Suppressor macrophage treated with lipopolysaccharide for 4 hours (primary cell): Measurements from ENCODE around the gene EFNB1.

Experiments used
- DNase-seq: peaks from one replicate; pipeline ENCODE4 v3.0.0-alpha.2; 2020

Gene EFNB1

GRCh38 chrX:68827848-68828624, 785 bp upstream of the EFNB1 start:
- DNase-seq: peak; percentile 71

- DNase-seq: peak; percentile 26
Observed at GRCh38 chrX:68829582-68830418, 979 bp downstream of the EFNB1 start.

- no peak for DNase-seq
Observed at GRCh38 chrX:68830419-68831404, 1.9 kb downstream of the EFNB1 start.

GRCh38 chrX:68831405-68832100, 2.7 kb downstream of the EFNB1 start:
- DNase-seq: no peak

GRCh38 chrX:68832101-68832416, 3.2 kb downstream of the EFNB1 start:
- peak; percentile 75 for DNase-seq

- DNase-seq: no peak
Observed at GRCh38 chrX:68832516-68833447, 4.0 kb downstream of the EFNB1 start.

- no peak for DNase-seq
Observed at GRCh38 chrX:68833448-68833805, 4.6 kb downstream of the EFNB1 start.

GRCh38 chrX:68833855-68834331, 5.1 kb downstream of the EFNB1 start:
- DNase-seq: no peak

GRCh38 chrX:68834371-68835103, 5.7 kb downstream of the EFNB1 start:
- no peak for DNase-seq

- DNase-seq: no peak
Observed at GRCh38 chrX:68835104-68835442, 6.3 kb downstream of the EFNB1 start.

GRCh38 chrX:68835468-68835867, 6.6 kb downstream of the EFNB1 start:
- DNase-seq: no peak

- DNase-seq: no peak
Observed at GRCh38 chrX:68837119-68837518, 8.3 kb downstream of the EFNB1 start.

- no peak for DNase-seq
Observed at GRCh38 chrX:68838571-68838910, 9.7 kb downstream of the EFNB1 start.

GRCh38 chrX:68839771-68840170, 10.9 kb downstream of the EFNB1 start:
- no peak for DNase-seq

- no peak for DNase-seq
Observed at GRCh38 chrX:68840256-68840655, 11.4 kb downstream of the EFNB1 start.

GRCh38 chrX:68841251-68842049, 12.6 kb downstream of the EFNB1 start:
- no peak for DNase-seq

- no peak for DNase-seq
Observed at GRCh38 chrX:68842351-68842750, 13.5 kb downstream of the EFNB1 start.

GRCh38 chrX:68842781-68843581, 14.2 kb downstream of the EFNB1 start:
- DNase-seq: peak; percentile 26

- DNase-seq: no peak
Observed at GRCh38 chrX:68843992-68844391, 15.2 kb downstream of the EFNB1 start.
